ENCODE results near the gene DNAJC13. TPM values are rescaled to one million over a fixed set of nuclear protein-coding genes. Genes with fewer than 3 reads are reported as not detected.

The DNAJC13 gene
- total RNA-seq, 4 donors from 2014 or later: 21.2 to 86.9 (median 54.6) TPM

DNA sequence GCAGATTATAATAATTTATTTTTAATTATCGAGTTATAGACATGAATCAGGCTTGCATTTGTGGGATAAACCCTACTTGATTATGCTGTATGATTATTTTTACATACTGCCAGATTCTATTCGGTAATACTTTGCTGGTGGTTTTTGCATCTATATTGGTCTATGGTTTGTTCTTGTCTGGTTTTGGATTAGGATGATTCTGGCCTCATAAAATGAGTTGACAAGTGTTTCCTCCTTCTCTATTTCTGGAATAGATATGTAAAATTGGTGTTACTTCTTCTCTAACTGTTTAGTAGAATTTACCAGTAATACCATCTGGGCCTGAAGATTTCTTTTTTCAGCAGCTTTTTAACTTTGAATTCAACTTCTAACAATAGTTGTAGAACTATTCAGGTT is 146.8 kb downstream of the DNAJC13 start:
- TF ChIP-seq, protein P1, sequence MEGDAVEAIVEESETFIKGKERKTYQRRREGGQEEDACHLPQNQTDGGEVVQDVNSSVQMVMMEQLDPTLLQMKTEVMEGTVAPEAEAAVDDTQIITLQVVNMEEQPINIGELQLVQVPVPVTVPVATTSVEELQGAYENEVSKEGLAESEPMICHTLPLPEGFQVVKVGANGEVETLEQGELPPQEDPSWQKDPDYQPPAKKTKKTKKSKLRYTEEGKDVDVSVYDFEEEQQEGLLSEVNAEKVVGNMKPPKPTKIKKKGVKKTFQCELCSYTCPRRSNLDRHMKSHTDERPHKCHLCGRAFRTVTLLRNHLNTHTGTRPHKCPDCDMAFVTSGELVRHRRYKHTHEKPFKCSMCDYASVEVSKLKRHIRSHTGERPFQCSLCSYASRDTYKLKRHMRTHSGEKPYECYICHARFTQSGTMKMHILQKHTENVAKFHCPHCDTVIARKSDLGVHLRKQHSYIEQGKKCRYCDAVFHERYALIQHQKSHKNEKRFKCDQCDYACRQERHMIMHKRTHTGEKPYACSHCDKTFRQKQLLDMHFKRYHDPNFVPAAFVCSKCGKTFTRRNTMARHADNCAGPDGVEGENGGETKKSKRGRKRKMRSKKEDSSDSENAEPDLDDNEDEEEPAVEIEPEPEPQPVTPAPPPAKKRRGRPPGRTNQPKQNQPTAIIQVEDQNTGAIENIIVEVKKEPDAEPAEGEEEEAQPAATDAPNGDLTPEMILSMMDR (IDR thresholded peaks at IDR 0.05): no peak
- TF ChIP-seq POLR2A (IDR thresholded peaks at IDR 0.05): no peak
- Histone ChIP-seq H3K27ac (peak overlapping the region; percentile 32 to 48), H3K4me3 (no peak overlapping the region), H3K9me3 (no peaks in the 10 kb centered on the region), H3K27me3 (no peaks in the 10 kb centered on the region), H3K4me1 (peaks cover 0 to 4% of the 10 kb centered on the region in 2 donors), H3K36me3 (no peaks in the 10 kb centered on the region)
- intact Hi-C loops (cut with DNase I; ENCODE audit: low total_unique reads): no loop called here
- DNase-seq: no peak

DNA sequence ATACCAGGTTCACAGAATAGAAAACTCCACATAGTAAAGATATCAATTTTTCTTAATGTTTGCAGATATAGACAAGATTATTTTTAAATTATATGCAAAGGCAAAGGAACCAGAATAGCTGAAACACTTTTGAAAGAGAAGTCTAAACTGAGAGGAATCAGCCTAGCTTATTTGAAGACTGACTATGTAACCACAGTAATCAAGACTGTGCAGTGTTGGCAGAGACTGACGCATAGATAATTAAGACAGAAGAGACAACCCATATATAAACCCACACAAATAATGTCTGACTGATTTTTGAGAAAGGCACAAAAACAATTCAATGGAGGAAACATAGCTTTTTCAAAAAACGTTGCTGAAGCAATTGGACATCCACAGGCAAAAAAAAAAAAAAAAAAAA is 151.1 kb downstream of the DNAJC13 start:
- Histone ChIP-seq H3K27me3 (no peaks in the 10 kb centered on the region), H3K36me3 (no peaks in the 10 kb centered on the region), H3K4me3 (no peak overlapping the region), H3K4me1 (peaks cover 0 to 4% of the 10 kb centered on the region in 2 donors), H3K9me3 (no peaks in the 10 kb centered on the region), H3K27ac (peak overlapping the region; percentile 64 to 80)
- DNase-seq: no peak
- intact Hi-C loops (cut with DNase I; ENCODE audit: low total_unique reads): no loop called here
- TF ChIP-seq, protein P1 (IDR thresholded peaks at IDR 0.05): no peak
- TF ChIP-seq POLR2A (IDR thresholded peaks at IDR 0.05): no peak

DNA sequence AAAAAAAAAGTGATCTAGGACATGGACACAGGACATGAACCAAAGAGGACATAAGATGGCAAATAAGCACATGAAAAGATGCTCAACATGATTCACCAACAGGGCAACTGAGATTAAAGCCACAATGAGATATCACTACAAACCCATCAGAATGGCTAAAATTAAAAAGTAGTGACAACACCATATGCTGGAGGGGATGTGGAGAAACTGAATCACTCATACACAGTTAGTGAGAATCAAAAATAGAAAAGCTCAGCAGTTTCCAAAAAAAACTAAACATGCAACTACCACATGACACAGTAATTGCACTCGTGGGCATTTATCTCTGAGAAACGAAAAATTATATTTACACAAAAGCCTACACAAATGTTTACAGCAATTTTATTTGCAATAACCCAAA is 151.9 kb downstream of the DNAJC13 start:
- H3K27ac ChIP-seq: peak overlapping the region; percentile 64 to 80
- no peak for DNase-seq

DNA sequence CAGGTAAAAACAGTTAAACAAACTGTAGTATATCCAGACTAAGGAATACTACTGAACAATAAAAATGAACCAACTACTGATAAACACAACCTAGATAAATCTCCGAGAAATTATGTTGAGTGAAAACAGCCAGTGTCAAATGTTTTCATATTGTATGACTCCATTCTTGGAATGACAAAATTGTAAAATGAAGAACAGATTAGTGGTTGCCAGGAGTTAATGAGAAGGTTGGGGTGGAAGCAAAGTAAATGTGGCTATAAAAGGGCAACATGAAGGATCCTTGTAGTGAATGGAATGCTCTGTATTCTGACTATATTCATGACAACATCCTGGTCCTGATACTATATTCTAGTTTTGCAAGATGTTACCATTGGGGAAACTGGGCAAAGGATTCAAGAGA is 152.3 kb downstream of the DNAJC13 start:
- H3K4me3 ChIP-seq: no peak overlapping the region
- no peaks in the 10 kb centered on the region for H3K36me3 ChIP-seq
- intact Hi-C loops (cut with DNase I; ENCODE audit: low total_unique reads): no loop called here
- H3K27me3 ChIP-seq: no peaks in the 10 kb centered on the region
- H3K27ac ChIP-seq: peak overlapping the region; percentile 64 to 80
- no peaks in the 10 kb centered on the region for H3K9me3 ChIP-seq
- DNase-seq: no peak
- H3K4me1 ChIP-seq: no peaks in the 10 kb centered on the region
- no peak for TF ChIP-seq POLR2A (IDR thresholded peaks at IDR 0.05)
- TF ChIP-seq, protein P1 (IDR thresholded peaks at IDR 0.05): no peak

More for the DNA sequence above, 151.9 kb downstream of the DNAJC13 start:
- no peak for TF ChIP-seq POLR2A (IDR thresholded peaks at IDR 0.05)
- TF ChIP-seq, protein P1 (IDR thresholded peaks at IDR 0.05): no peak
- no peaks in the 10 kb centered on the region for H3K9me3 ChIP-seq
- H3K4me1 ChIP-seq: peaks cover 0 to 1% of the 10 kb centered on the region in 2 donors
- intact Hi-C loops (cut with DNase I; ENCODE audit: low total_unique reads): no loop called here
- H3K4me3 ChIP-seq: no peak overlapping the region
- no peaks in the 10 kb centered on the region for H3K27me3 ChIP-seq
- H3K36me3 ChIP-seq: no peaks in the 10 kb centered on the region

DNA sequence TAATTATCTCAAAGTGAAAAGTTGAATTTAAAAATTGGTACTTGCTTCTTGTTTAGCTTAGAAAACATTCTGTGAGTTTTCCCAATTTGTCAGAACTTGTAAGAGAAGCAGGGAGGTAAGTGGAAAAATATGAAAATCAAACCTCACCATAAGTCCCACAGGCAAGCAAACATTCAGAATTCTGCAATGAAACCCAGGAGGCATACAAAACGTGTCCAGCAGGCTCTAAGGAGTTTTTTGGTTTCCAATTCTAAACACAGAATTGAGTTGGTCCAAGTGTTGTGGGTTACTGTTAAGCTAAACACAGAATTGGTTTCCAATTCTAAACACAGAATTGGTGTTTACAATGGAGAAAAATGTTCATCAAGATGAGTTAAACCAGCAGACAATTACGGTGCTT is 152.7 kb downstream of the DNAJC13 start:
- H3K27ac ChIP-seq: peak overlapping the region; percentile 64 to 80
- TF ChIP-seq, protein P1 (IDR thresholded peaks at IDR 0.05): no peak
- TF ChIP-seq POLR2A (IDR thresholded peaks at IDR 0.05): no peak
- no peak for DNase-seq
- no peaks in the 10 kb centered on the region for H3K36me3 ChIP-seq
- H3K4me1 ChIP-seq: no peaks in the 10 kb centered on the region
- H3K27me3 ChIP-seq: no peaks in the 10 kb centered on the region
- no peak overlapping the region for H3K4me3 ChIP-seq
- intact Hi-C loops (cut with DNase I; ENCODE audit: low total_unique reads): no loop called here
- no peaks in the 10 kb centered on the region for H3K9me3 ChIP-seq
